Measurements from ENCODE around the gene AGPS.
"Not testable (repeated sequence)": the region's sequence is repeated elsewhere in the genome, so short reads cannot be mapped to it uniquely, and the experiment has no call there.

The AGPS gene

DNA sequence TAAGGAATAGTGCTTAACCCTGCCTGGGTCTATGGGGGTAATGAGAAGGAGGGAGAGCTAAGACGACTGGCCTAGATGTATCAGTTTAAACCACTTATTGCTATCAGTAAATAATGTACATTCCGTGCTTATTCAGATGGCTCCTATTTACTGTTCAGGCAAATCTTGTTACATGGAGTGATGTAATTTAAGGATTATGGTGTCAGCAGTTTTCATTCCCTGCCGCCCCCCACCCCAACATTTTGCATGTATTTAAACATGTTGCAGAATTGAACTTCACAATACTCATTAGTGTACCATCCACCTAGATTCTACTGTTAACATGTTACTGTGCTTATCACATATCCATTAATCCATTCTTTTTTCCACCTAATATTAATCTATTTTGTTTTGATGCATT is 11.7 kb downstream of the AGPS start:
- no peak overlapping the region for H3K4me3 ChIP-seq
- DNase-seq (ENCODE audit: low spot score) = no peak
- TF ChIP-seq, protein P1, sequence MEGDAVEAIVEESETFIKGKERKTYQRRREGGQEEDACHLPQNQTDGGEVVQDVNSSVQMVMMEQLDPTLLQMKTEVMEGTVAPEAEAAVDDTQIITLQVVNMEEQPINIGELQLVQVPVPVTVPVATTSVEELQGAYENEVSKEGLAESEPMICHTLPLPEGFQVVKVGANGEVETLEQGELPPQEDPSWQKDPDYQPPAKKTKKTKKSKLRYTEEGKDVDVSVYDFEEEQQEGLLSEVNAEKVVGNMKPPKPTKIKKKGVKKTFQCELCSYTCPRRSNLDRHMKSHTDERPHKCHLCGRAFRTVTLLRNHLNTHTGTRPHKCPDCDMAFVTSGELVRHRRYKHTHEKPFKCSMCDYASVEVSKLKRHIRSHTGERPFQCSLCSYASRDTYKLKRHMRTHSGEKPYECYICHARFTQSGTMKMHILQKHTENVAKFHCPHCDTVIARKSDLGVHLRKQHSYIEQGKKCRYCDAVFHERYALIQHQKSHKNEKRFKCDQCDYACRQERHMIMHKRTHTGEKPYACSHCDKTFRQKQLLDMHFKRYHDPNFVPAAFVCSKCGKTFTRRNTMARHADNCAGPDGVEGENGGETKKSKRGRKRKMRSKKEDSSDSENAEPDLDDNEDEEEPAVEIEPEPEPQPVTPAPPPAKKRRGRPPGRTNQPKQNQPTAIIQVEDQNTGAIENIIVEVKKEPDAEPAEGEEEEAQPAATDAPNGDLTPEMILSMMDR (IDR thresholded peaks at IDR 0.05) = no peak

DNA sequence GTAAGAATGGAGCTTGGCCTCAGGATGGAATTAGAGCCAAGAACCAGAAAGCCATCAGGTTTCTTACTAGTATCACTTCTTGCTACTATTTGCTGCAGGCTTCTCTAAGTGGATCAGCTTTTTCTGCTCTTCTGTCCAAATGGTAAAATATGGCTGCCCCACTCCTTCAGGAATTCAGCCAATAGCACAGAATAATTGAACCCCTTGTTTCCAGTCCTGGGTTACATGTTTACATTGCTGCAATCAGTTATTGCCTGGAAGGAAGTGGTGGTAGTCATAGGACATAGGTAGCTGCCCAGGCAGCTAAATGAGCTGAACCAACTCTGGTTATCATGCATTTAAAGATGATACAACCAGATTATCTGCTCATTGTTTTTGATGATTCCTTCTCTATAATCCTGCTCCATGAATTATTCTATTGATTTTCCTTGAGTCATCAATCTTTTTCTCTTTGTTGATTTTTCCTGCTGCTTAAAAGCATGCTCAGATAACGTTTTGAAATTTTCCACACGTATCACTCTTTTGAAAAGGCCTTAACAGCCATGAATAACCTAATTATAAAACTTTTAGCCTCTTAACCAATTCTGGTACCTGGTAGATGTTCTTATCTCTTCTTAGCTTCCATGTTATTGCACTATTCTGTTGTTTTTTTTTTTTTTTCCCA is 12.6 kb downstream of the AGPS start:
- TF ChIP-seq, protein P1 (IDR thresholded peaks at IDR 0.05) = no peak
- Histone ChIP-seq H3K27ac (no peak overlapping the region), H3K4me3 (no peak overlapping the region)
- DNase-seq (ENCODE audit: low spot score) = no peak

More for the DNA sequence above, 11.7 kb downstream of the AGPS start:
- H3K27ac ChIP-seq = peak overlapping the region in 1 of 2 donors; percentile 18

DNA sequence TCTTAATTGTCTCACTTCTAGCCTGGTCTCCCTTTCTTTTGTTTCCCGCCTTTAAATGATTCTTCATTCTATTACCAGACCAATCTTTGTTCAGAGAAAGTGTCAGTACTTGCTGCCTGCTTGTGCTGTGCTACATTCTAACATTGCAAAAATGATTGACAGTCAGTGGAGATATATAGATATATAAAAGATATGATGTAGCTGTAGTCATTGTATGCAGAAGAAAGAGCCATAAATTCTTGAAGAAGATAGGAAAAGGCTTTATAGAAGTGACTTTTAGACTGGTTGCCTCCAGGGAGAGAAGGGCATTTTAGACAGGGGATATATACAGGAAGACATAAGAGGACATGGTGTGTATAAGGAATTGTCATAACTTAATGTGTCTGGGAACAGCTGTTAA is 13.6 kb downstream of the AGPS start:
- no peak for DNase-seq (ENCODE audit: low spot score)
- TF ChIP-seq, protein P1 (IDR thresholded peaks at IDR 0.05) = no peak
- H3K4me3 ChIP-seq = no peak overlapping the region

DNA sequence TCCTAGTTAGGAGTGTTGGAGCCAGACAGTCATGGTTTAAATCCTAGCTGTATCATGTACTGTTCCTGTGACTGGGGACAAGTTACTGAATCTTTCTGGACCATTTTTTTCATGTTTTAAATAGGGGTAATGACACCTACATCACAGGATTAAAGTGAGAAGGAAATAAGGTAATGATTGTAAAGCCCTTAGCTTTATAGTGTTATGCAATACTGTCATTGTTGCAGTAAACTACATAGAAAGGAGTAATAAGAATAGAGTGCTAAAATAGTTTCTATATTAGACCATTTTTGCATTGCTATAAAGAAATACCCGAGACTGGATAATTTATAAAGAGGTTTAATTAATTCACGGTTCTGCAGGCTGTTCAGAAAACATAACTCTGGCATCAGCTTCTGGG is 14.5 kb downstream of the AGPS start:
- no peak overlapping the region for H3K4me3 ChIP-seq
- no peak overlapping the region for H3K27ac ChIP-seq
- TF ChIP-seq, protein P1 (IDR thresholded peaks at IDR 0.05) = no peak
- DNase-seq (ENCODE audit: low spot score) = no peak

More for the DNA sequence above, 13.6 kb downstream of the AGPS start:
- no peak overlapping the region for H3K27ac ChIP-seq

DNA sequence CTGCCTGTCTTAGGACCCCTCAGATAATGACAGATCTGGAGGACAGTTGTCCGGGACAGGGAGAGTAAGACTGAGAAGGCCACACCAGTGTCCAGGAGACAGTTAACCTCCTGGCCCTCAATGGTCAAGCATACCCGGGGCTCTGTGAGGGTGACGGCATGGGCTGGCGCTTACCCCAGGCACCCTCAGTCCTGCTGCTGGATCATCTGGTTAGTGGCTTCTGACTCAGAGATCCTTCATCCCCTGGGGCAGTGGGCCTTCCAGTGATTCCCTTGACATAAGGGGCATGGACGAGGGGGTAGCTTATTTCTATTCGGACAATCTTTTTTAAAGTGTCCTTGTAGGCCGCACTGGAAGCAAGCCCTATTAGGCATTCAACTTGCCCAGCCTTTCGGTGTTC is 18.1 kb downstream of the AGPS start:
- DNase-seq (ENCODE audit: low spot score); H3K27ac ChIP-seq; H3K4me3 ChIP-seq: not testable (repeated sequence)

DNA sequence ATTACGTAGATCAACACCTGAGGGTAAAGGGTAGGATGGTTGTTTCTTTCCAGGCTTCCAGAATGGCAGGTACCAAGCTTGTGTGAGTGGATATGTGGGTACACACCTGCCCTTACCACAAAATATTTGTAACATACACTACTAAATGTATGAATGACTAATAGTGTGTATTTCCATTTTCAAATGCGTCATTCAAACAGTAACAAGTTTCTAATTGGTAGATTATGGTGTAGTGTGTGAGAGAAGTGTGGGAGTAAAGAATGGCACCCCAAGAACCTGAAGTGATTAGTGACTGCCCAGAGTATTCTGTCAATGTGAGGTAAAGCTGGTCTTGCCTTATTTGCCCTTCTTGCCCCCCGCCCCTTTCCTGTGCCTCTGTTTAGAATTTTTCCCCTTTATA is 21.1 kb downstream of the AGPS start:
- no peak for DNase-seq (ENCODE audit: low spot score)

DNA sequence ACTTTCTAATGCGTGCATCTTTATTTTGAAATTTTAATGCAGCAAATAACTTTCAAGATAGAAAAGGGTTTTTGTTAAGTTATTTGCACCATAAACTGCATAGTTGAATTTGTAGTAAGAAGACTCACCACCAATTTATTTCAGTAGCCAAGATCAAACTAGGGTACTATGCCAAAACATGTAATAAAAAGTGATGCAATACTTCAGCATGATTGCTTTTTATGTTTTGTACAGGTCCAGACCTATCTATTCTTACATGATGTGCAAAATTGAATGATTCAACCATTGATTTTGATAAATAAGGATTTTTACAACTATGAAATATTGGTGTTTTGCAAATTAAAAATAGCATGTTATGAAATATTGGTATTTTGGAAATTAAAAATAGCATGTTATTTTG is 26.7 kb downstream of the AGPS start:
- DNase-seq (ENCODE audit: low spot score) = no peak
- H3K4me3 ChIP-seq = no peak overlapping the region
- TF ChIP-seq, protein P1 (IDR thresholded peaks at IDR 0.05) = no peak
- no peak overlapping the region for H3K27ac ChIP-seq

More for the DNA sequence above, 21.1 kb downstream of the AGPS start:
- TF ChIP-seq, protein P1 (IDR thresholded peaks at IDR 0.05) = no peak
- Histone ChIP-seq H3K4me3 (no peak overlapping the region), H3K27ac (no peak overlapping the region)

Measured in coronary artery (tissue), 2 donors.